ENCODE data around the gene SEC24A. TPM values are rescaled to one million over a fixed set of nuclear protein-coding genes. Genes with fewer than 3 reads are reported as not detected.
"Not testable (repeated sequence)": the region's sequence is repeated elsewhere in the genome, so short reads cannot be mapped to it uniquely, and the experiment has no call there.

SEC24A gene
- total RNA-seq, 1 experiment from 2014 or later: 22.0 TPM

DNA sequence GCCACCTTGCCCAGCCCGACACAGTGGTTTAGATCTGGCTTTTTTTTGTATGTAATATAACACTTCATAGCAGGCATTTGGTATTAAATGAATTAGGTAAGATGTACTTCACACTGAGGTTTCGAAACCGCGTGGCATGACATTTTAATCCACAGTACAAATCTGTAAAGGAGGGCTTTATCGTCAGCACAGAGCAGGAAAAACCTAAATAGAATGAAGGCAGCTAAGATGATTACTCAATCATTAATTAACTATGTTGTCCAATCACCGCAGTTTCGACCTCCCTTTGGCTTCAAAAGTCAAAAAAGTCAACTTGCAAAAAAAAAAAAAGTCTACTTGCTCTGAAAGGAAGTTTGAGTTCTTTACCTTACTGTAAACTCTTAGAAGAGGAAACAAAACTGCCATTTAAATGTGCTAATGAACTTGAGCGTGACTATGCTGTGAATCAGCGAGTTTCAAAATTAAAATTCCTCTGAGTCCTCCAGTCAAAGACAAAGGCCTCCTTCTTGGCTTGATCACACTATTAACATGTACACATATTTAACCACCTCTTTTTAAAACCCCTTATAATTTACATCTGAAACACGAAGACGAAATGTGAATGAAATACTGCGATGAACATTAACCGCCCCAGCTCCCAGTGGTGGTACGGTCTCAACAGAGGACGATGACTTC is 698 bp upstream of the SEC24A start:
- intact Hi-C loops (cut with micrococcal nuclease; ENCODE audit: unreplicated experiment): loop anchor here (1.0 kb wide), 1 partner anchor 16 kb away; the partner anchor contains the start of gene SAR1B
- no peaks in the 10 kb centered on the region for H3K27me3 ChIP-seq (replicated peaks; ENCODE audit: insufficient read depth, low read depth, low read length, poor library complexity)
- H3K36me3 ChIP-seq (ENCODE audit: insufficient read depth, low read length, poor library complexity, severe bottlenecking): no peaks in the 10 kb centered on the region
- ChIA-PET CTCF (no interaction called here), POLR2A (ENCODE audit: low non-redundant PET) (no interaction called here)
- no peaks in the 10 kb centered on the region for H3K9me3 ChIP-seq (ENCODE audit: low read depth, low read length, poor library complexity, severe bottlenecking)
- H3K4me1 ChIP-seq (ENCODE audit: insufficient read depth, low read length, poor library complexity, severe bottlenecking): no peaks in the 10 kb centered on the region
- TF ChIP-seq, protein P1, sequence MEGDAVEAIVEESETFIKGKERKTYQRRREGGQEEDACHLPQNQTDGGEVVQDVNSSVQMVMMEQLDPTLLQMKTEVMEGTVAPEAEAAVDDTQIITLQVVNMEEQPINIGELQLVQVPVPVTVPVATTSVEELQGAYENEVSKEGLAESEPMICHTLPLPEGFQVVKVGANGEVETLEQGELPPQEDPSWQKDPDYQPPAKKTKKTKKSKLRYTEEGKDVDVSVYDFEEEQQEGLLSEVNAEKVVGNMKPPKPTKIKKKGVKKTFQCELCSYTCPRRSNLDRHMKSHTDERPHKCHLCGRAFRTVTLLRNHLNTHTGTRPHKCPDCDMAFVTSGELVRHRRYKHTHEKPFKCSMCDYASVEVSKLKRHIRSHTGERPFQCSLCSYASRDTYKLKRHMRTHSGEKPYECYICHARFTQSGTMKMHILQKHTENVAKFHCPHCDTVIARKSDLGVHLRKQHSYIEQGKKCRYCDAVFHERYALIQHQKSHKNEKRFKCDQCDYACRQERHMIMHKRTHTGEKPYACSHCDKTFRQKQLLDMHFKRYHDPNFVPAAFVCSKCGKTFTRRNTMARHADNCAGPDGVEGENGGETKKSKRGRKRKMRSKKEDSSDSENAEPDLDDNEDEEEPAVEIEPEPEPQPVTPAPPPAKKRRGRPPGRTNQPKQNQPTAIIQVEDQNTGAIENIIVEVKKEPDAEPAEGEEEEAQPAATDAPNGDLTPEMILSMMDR (conservative IDR thresholded peaks at IDR 0.05; ENCODE audit: low read depth, low read length): no peak
- no peak for TF ChIP-seq EZH2 (IDR thresholded peaks at IDR 0.05; ENCODE audit: borderline replicate concordance, low read depth, low read length, poor library complexity, severe bottlenecking)
- H3K4me3 ChIP-seq (ENCODE audit: low read depth, low read length, poor library complexity, severe bottlenecking): peak overlapping the region; percentile 79
- peak overlapping the region; percentile 84 for H3K27ac ChIP-seq (ENCODE audit: low read depth, low read length, poor library complexity, severe bottlenecking)
- peak; percentile 28 for DNase-seq (ENCODE audit: low spot score)
- BruUV-seq (replicated peaks): TSS peak; percentile 92

DNA sequence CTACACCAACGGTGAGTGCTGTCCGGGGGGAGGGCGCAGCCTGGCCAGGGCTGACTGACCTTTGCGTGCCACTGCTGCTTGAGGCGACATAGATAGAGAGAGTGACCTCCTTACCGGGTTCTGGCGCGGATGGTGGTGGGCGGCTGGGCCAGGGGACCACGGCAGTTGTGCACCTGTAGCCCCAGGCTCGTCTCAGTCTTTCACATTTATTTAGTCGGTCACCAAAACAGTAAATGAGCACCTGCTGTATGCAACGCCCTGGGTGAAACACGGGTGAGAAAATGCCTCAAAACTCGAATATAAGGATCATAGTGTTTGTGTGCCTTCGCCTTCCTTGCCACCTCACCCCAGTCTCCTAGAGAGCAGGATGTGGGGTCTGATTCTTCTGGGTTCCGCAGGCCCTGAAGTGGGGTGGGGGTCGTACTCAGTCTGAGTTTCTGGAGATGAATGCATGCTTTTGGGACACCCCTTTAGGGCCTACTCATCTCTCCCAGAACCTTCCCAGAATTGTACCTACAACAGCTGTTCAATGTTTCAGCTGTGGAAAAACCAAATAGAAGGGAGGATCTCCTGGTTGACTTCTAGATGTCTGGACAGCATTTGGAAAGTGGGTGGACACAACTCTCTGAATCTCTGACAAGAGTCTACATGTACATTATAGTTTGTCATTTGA is 714 bp downstream of the SEC24A start:
- TF ChIP-seq, protein P1 (conservative IDR thresholded peaks at IDR 0.05; ENCODE audit: low read depth, low read length): no peak
- TF ChIP-seq EZH2 (IDR thresholded peaks at IDR 0.05; ENCODE audit: borderline replicate concordance, low read depth, low read length, poor library complexity, severe bottlenecking): no peak
- CTCF ChIA-PET: no interaction called here
- Histone ChIP-seq H3K27me3 (replicated peaks; ENCODE audit: insufficient read depth, low read depth, low read length, poor library complexity) (no peaks in the 10 kb centered on the region), H3K9me3 (ENCODE audit: low read depth, low read length, poor library complexity, severe bottlenecking) (no peaks in the 10 kb centered on the region), H3K27ac (ENCODE audit: low read depth, low read length, poor library complexity, severe bottlenecking) (peak overlapping the region; percentile 84), H3K4me3 (ENCODE audit: low read depth, low read length, poor library complexity, severe bottlenecking) (peak overlapping the region; percentile 79), H3K4me1 (ENCODE audit: insufficient read depth, low read length, poor library complexity, severe bottlenecking) (no peaks in the 10 kb centered on the region), H3K36me3 (ENCODE audit: insufficient read depth, low read length, poor library complexity, severe bottlenecking) (no peaks in the 10 kb centered on the region)
- BruUV-seq (replicated peaks): TSS peak; percentile 63
- DNase-seq (ENCODE audit: low spot score): no peak
- intact Hi-C loops (cut with micrococcal nuclease; ENCODE audit: unreplicated experiment): no loop called here
- POLR2A ChIA-PET (ENCODE audit: low non-redundant PET): no interaction called here

DNA sequence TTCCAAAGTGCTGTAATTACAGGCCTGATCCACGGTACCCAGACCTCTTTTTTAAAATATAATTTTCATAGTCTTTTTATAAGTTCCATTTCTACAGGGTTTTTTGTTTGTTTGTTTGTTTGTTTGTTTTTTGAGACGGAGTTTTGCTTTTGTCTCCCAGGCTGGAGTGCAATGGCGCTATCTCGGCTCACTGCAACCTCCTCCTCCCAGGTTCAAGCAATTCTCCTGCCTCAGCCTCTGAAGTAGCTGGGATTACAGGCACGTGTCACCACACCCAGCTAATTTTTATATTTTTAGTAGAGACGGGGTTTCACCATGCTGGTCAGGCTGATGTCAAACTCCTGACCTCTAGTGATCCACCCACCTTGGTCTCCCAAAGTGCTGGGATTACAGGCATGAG is 2.1 kb downstream of the SEC24A start:
- H3K27me3 ChIP-seq (replicated peaks; ENCODE audit: insufficient read depth, low read depth, low read length, poor library complexity); intact Hi-C loops (cut with micrococcal nuclease; ENCODE audit: unreplicated experiment); H3K36me3 ChIP-seq (ENCODE audit: insufficient read depth, low read length, poor library complexity, severe bottlenecking); POLR2A ChIA-PET (ENCODE audit: low non-redundant PET); CTCF ChIA-PET; H3K9me3 ChIP-seq (ENCODE audit: low read depth, low read length, poor library complexity, severe bottlenecking); H3K4me1 ChIP-seq (ENCODE audit: insufficient read depth, low read length, poor library complexity, severe bottlenecking); H3K27ac ChIP-seq (ENCODE audit: low read depth, low read length, poor library complexity, severe bottlenecking); DNase-seq (ENCODE audit: low spot score); H3K4me3 ChIP-seq (ENCODE audit: low read depth, low read length, poor library complexity, severe bottlenecking); BruUV-seq (replicated peaks): not testable (repeated sequence)

All from A673 (cell line).